Keratinocyte (primary cell): Measurements from ENCODE around the gene BBS1.

Experiments
- CTCF ChIP-seq, 3 experiments: IDR thresholded peaks in 1 of 3; conservative IDR thresholded peaks in 1 of 3; optimal IDR thresholded peaks in 1 of 3; 2 replicates in 2 of 3; 3 replicates in 1 of 3; pipeline versions ENCODE3 to v1.5.1; 2011; ENCODE audit warnings: low read length in 3 of 3, mild to moderate bottlenecking in 3 of 3, moderate library complexity in 2 of 3, control low read depth in 1 of 3, inconsistent platforms in 1 of 3; ENCODE audit not compliant: insufficient read depth in 2 of 3; ENCODE audit errors: extremely low read depth in 1 of 3
- EZH2 ChIP-seq: IDR thresholded peaks from one replicate; pipeline ENCODE4 v1.6.1; 2012; ENCODE audit warnings: inconsistent platforms, mild to moderate bottlenecking, low read length, moderate library complexity

- TF ChIP-seq CTCF (optimal IDR thresholded peaks at IDR 0.05 in 1 of 3, IDR thresholded peaks at IDR 0.05 in 1 of 3, conservative IDR thresholded peaks at IDR 0.05 in 1 of 3; ENCODE audit: extremely low read depth in 1 of 3, insufficient read depth in 2 of 3, low read length in 3 of 3) (no peak), EZH2 (no peak)
These were observed 33.0 kb downstream of the BBS1 start for GRCh38 chr11:66543263-66544107.
